DOHH2 (cell line): ENCODE data around the gene NOP16.

ENCODE experiments used
- EZH2phosphoT487 ChIP-seq: fragments of 200-600 bp; sonication (generic); IDR thresholded peaks from 2 replicates; pipeline ENCODE4 v1.6.1; 2017; ENCODE audit warnings: borderline replicate concordance, mild to moderate bottlenecking, antibody characterized with exemption, low read length, moderate library complexity, mixed read lengths
- TF ChIP-seq, protein P1 (sequence below): fragments of 200-600 bp; sonication (generic); IDR thresholded peaks from one replicate; pipeline ENCODE4 v1.5.1; 2014; ENCODE audit warnings: antibody characterized with exemption, mild to moderate bottlenecking, low read depth, low read length; ENCODE audit not compliant: poor library complexity, severe bottlenecking

DNA sequence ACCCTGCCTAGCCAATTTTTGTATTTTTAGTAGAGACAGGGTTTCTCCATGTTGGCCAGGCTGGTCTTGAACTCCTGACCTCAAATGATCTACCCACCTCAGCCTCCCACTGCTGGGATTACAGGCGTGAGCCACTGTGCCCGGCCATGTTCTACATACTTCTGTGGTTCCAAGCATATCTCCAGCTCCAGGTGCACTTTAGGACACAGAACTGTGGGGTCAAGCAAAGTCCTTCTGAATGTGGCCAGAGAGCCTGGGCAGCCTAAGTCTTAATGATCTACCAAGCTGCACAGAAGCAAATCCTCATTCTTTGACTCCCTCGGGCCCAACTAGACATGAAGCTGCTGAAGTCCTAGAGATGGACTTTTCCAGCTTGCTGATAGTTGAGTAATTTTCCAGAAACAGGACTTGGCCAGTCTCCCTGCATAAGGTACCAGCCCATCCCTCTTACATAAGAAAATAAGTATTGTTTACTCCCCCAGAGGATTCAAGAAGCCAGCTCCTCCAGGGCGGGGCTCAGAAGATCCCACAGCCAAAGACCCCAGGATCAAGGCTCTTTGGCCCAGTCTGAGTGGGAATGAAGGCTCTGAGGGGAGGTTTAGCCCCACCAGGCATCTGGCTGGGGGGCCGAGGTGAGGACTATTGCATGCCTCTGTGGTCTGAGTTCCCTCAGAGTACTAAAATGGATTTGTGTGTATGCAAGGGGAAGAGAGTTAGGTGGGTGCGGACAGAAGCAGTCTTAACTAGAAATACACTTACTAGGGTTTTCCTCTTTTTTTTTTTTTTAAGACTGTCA lies 19.3 kb upstream of the NOP16 start:
- TF ChIP-seq, protein P1, sequence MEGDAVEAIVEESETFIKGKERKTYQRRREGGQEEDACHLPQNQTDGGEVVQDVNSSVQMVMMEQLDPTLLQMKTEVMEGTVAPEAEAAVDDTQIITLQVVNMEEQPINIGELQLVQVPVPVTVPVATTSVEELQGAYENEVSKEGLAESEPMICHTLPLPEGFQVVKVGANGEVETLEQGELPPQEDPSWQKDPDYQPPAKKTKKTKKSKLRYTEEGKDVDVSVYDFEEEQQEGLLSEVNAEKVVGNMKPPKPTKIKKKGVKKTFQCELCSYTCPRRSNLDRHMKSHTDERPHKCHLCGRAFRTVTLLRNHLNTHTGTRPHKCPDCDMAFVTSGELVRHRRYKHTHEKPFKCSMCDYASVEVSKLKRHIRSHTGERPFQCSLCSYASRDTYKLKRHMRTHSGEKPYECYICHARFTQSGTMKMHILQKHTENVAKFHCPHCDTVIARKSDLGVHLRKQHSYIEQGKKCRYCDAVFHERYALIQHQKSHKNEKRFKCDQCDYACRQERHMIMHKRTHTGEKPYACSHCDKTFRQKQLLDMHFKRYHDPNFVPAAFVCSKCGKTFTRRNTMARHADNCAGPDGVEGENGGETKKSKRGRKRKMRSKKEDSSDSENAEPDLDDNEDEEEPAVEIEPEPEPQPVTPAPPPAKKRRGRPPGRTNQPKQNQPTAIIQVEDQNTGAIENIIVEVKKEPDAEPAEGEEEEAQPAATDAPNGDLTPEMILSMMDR: no peak
- TF ChIP-seq EZH2phosphoT487: no peak
